Stimulated activated CD4-positive, alpha-beta T cell treated with anti-CD3 and anti-CD28 coated beads, Interleukin-12 subunit alpha, Interleukin-12 subunit beta, amount 100 ng/mL, for 24 hours (primary cell): ENCODE results near the gene CDK14.

Experiments
- DNase-seq, 2 experiments: peaks; one replicate each; pipeline ENCODE4 v3.0.0-alpha.2; 2020; ENCODE audit warnings: low read depth in 2 of 2

Gene CDK14

DNA sequence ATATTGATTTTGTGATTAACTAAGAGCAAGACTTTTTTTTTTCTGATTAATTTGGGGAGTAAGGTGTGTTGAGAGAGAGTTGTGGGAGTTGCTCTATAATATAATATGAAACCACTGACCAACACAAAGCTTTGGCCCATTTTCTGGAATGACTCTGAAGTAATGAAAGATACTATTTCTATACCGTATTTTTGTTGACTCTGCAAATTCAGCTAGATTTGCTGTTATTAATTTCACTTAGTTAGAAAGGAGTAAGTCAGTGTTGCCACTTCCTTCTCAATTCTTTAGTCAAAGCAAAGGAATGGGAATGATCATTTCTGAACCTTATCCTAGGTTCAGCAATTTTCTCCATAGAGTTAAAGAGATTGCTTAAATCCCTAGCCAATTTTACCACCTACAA is 355.1 kb downstream of the CDK14 start:
- DNase-seq: no peak

DNA sequence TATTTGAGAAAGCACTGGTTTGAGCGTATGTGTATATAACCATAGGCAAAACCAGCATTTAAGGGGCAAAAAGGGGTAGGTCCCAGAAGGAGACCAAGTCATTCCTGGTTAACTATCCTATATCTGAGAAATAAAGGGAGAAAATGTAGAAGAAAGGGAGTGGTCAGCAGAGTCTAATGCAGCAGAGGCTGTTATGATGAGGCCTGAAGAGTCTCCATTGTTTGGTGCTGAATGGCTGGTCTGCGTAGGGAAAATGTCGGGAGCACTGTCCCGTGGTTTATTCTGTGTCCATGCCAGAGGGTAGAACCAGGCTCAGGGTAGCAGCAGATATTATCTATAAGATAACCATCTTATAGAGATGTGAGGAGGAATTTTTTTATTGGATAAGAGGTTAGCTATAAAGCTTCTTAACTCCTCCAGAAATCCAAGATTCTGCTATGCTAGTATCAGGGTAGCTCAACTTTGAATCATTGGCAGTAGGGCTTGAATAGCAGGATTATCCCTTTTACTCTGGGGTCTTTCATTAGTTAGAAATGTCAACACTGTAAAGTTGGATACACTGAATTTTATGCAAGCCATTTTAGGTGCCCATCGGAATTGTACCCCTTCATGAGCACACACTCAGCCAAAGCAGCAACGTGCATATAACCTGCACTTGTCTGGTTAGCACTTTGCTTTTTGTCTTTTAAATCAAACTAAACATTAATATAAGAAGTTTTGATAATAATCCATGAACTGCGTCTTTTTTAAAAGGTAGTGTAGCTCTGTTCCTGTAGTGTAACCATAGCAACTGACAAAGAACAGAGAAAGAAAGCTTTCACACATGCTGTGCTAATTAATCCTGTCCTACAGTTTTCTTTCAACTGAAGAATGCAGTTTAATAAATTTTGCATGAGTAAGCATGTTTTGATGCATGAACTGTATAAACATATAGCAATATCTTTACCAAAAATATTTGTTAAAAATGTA is 356.1 kb downstream of the CDK14 start:
- DNase-seq: no peak

DNA sequence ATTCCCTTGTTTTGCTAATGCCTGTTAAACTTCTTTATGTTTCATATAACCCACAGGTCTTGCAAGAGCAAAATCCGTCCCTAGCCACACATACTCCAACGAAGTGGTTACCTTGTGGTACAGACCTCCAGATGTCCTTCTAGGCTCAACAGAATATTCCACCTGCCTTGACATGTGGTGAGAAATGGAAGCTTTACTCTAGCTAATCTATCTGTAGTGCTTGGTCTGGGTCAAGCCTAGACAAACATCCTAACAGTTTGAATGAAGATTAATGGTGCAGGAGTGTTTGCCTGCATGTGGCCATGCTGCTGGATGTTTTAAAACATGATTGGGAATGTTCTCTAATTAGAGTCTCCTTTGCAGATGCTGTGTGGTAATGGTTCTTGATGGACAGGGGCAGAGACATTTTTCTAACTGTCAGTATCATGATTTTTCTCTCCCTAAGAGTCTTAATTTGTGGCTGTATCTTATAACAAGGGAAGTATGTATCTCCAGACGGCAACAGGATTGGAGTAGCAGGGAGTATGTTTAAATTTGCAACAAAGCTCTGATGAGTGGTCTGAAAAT is 359.6 kb downstream of the CDK14 start:
- no peak for DNase-seq

DNA sequence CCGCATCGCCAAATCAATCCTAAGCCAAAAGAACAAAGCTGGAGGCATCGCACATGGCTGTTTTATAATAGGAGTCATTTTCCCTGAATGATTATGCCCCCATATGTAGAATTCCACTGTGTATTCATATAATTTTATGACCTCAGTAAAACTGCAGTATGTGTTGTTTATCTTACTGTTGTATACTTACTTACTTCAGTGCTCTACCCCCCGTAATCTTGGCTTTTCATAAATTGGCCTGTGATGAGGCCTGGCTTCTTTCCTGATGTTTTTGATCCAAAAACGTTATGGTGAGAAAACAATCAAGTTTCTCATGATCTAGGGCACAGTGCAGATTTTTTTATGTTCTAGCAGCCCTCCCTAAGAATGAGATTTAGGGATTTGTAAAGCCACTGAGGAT is 361.8 kb downstream of the CDK14 start:
- no peak for DNase-seq

DNA sequence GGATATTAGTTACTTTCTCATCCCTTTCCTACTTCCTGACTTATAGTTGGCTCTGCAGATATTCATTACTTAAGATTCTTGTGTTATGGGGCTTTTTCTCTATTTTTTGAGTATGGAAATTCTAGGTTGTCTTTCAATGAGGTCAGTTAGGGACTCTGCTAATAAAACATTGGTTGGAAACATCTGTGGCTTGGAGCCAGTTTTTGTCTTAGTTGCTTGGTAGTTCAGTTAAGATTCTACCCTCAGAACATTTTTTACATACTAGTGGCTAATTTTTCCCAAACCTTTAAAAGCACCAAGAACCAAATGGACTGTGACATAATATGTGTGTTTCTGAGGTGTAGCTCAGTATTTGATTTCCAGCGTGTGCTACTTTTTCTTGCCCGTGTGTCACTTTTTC is 362.5 kb downstream of the CDK14 start:
- DNase-seq: no peak

DNA sequence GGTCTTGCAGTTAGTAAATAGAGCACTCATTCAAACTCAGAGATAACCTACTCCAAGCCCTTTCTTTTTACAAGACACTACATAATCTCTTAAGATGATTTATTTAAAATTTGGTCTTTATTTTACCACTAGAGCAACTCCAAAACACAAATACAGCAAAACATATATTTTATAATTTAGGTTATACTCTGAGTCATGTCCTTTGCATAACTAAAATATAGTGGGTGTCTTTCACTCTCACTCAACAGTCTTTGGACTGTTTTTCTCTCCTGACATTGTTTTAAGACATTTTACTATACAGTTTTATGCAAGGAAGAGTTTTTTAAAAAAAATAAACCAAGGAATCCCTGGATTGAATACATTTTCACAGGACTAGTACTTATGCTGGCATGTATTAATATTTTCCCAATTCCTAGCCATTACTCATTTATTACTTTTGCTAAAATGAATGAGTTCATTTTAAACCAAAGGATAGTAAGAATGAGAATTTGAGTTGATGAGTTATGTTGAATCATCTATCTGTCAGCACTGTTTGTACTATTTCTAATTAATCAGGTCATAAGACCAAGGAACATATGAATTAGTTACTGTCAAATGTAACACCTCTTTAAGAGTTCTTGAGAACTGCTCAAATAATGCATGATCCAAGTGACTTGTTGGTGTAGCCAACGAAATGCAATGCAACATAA is 365.1 kb downstream of the CDK14 start:
- no peak for DNase-seq

DNA sequence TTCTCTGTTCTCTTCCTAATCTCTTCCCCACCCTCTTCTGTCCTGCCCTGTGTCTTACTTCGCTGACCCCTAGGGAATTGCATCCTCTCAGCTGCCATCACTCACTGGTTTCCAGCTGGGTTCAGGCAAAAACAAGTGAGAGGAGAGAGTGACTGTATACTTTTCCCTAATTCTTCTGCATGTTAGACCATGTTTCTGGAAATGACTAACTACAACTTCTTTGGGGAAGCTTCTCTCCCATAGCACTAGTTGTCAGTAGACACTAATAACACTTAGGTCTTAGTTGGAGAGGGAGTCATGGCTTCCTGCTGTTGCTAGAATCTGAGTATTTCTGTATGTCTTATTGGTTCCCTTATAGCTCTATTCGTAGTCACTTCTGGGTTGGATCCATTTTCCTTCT is 369.1 kb downstream of the CDK14 start:
- no peak for DNase-seq

DNA sequence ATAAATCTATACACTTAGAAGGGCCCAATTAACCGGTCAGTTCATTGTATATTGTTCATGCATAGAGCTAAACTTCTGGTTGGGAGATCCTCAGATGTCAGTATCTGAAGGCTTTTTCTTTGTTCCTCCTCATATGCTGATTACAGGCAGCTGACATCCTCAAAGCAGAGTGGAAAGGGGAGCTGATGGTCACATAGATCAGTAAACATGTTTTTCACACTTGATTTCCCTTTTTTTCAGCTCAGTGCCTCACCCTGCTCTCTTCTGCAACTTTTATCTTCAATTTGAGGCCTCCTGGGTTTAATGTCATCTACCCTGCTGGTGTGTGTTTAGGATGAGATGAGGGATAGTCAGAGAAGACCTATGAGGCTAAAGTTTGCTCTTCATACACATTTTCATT is 370.2 kb downstream of the CDK14 start:
- DNase-seq: no peak

DNA sequence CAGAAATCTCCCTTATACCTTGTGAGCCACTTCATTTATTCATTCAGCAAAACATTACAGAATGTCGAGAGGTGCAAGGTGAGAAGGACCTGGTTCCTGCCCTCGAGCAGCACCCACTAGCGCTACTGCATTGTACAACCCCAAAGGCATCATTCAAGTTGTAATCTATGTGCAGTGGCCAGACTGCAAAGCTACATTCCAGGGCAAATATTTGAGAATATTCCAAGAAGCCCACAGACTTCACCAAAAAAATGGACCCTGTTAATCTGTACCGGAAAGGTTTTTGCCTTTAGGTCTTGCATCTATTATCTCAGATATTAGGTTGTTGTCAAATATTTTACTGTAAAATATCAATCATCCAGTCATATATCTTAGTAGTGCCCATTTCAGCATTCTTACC is 372.8 kb downstream of the CDK14 start:
- no peak for DNase-seq

DNA sequence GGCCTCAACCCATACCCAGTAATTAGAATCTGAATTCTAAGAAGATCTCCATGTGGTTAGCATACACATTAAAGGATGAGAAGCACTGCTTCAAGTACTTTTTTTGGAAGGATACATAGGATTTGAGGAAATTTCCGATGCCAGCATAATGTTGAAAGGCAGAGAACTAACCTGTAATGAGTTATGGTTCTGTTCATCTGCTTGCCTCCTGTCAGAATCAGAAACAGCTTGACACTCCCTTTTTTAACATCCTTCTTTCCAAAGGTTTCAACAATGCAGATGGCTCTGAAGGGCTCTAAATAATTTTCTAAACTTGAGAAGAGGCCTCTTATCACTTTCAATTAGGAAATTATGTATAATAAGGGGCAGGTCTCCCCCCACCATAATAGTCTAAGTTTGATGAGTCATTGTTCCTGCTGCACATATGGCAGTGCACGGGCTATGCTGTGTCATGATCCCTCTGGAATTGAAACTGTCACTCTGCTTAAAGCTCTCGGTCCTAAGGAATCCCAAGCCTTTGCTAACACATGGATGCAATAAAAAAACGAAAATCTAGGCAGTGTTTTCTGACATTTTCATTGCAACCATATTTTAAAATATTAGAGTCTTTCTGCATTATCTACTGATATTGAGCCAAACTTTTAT is 376.9 kb downstream of the CDK14 start:
- no peak for DNase-seq

DNA sequence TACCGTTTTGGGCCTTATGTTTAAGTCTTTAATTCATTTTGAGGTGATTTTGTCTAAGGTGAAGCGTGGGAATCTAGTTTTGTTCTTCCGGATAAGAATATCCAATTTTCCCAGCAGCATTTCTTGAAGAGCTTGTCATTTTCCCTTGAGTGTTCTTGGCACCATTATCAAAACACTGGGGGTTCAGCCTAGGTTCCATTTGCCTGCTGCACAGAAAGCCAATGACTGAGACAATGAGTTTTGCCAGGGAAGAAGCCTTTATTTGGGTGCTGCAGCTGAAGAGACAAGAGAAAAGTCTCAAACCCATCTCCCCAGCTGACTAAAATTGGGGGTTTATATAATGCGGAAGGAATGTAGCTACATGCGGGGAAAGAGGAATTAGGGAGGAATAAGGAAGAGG is 380.9 kb downstream of the CDK14 start:
- DNase-seq: no peak

DNA sequence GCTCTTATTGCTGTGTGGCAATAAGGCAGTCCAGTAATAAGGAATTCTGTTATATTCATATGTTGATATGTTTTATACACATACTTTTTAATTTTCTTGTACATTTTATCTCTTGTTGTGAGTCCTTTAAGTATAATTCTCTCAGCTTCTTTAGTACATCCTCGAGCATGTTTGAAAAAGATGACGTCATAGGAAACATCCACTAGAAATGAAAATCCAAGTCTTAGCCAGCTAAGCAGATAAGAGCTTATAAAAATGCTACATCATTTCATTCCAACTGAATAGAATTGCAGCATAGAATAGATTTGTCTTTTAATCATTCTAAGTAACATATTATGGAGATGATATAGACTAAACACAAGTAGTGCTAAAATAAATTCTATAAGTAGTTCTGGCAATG is 384.4 kb downstream of the CDK14 start:
- no peak for DNase-seq

DNA sequence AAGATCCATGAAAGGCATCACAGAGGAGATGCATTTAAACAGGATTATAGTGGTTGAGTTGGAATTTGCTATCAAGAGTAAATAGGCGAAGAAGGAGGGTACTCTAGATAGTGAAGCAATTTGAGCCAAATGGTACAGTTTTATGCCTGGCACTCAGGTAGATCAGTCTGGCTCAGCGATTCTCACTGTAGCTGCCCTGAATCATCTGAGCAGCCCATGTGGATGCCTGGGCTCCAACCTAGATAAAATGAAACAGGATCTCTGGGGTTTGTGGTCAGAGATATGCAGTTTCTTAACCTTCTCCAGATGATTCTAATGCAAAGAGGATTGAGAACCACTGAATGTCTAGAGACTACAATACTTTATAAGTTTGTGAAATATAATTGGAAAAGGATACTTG is 386.1 kb downstream of the CDK14 start:
- DNase-seq: no peak

DNA sequence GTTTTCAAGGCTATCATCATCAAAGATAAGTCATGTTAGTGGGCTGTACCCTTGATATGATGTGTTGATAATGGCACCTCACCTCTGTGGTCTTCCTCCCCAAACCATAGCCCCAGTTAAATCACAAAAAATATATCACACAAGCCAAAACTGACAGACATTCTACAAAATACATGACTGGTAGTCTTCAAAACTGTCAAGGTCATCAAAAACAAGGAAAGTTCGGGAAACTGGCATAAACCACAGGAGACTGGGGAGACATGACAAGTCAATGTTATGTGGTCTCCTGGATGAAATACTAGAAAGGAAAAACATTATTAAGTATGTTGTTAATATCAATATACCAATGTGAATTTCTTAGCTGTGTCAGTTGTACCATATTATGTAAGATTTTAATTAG is 388.6 kb downstream of the CDK14 start:
- no peak for DNase-seq

DNA sequence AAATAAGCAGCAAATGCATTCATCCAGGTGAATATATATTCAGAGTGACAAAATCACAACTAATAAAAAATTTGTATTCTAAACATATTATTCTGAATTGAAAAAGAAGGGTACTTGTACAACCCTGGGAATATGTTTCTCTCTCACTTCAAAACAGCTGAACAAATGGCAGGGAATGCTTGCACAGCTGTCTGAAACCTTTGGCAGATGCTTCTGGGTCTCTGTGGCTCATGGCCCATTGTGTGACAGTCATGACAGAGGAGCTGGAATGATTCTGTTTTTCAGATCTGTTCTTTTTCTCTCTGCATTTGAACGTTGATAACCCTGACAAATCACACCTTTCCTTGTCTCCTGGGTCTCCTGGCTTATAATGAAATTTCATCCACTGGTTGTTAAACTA is 392.4 kb downstream of the CDK14 start:
- DNase-seq: no peak

DNA sequence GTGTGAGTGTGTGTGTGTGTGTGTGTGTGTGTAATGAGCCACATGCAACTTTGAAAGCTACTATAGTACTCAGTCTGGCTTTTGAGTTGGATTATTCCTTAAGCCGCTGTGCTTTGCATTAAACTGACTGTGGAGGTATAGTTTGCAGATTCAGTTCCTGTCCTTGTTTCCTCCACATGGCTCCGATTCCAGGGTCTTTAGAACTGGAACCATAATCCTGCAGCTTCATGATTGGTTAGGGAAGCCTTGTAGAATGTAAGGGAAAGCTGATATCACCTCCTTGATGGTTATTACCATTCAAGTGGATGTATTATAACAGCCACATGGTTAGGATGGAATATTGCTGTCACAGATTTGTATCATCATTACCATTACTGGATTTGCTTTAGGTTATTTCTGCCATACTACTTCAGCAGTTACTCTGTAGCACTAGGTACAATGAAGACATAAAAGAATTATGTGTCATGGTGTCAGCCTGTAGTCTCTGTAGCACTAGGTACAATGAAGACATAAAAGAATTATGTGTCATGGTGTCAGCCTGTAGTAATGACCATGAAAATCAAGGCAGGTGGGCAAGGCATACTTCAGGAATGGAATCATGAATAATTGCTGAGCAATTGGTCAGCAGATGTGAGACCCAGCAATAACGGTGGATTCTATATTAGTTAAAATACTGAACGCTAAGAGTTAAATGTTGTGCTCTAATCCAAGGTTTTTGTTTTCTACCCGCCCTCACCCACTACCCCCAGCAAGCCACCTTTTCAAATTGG is 393.1 kb downstream of the CDK14 start:
- DNase-seq: no peak

DNA sequence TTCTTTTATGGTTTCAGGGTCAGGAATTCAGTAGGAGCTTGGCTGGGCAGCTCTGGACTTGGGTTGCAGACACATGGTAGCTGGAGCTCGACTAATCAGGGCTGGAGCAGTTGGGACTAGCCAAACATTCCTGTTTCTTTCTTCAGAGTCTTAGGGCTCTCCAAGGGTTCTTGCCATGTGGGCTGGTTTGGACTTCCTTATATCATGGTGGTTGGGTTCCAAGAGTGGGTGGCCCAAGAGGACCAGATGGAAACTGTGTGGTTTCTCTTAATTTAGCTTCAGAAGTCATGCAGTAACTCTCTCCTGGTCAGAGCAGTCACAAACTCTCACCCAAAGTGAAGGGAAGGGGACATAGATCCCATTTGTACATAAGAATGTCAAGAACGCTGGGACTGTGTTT is 398.0 kb downstream of the CDK14 start:
- DNase-seq: no peak

DNA sequence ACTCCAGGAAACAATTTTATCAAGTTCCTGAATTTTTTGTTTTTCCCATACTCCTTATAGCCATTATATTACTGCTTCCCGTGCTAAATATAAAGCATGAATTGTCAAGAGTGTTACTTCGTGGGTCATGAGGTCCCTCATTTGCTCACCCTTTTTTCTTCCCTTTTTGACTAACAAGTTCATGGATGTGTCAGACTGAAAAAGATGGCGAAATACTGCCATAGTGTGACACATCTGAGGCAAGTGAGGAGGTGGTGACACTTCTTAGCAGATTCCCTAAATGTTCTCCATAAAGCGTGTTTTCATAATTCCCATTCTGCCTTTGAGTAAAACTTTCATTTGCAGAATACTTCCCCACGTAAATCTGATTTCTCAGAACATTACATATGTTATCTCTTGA is 398.5 kb downstream of the CDK14 start:
- DNase-seq: no peak

DNA sequence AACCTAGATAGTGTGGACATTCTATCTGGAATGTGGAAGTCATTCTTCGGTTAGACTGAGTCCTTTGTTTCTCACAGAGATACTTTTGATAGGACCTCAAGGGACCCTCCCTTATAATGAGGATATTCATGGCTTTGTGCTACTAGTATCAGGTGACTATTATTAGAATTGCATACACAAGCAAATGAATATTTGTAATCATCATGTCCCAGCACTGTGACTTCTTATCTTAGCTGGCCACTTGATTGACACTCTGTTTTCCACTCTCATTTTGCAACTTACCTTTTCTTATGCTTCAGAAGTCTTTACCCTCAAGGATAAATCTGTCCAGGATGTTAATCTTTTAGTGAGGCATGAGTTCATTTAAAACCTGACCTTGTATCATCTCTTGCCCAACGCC is 399.9 kb downstream of the CDK14 start:
- no peak for DNase-seq

DNA sequence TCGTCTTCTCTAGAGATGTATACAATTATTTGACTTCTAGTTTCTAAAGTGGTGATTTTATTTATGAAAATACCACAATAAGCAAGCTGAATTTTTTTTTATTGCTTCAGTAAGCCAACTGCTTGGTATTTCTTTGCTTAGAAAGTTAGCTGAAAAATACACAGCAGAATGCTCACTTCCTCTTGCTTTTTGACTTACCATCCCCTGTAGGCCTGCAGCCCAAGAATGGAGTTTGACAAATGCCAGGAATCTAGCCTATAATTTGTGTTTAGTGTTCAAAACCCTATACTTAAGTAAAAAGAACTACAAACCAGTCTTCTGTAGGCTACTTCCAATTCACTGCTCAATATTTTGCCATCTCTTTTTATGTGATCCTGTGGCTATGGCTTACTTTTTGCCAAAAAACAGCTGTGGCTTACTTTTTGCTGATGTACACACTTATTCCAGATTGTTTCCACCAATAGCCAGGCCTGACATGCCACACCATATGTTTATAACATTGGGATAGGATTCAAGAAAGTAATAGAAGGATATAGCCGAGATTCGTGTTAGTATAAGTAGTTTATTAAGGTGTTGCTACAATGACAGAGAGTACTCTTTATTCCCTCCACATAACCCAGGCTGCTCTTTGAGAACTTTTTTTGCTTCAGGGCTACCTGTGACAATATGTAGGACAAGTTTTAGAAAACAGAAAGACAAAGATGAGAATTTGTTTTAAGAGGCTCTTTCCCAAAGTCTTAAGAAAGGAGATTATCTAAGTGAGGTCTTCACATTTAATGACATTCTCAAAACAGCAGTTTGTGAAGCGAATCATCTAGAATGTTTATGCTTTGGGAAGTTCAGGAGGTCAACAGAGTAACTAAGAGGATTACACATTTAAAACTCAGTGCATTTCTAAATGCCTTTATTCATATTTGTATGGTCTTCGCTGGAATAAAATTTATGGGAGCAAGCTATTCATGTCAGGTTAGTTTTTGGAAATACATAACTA is 404.2 kb downstream of the CDK14 start:
- DNase-seq: no peak
